Measurements from ENCODE around the gene ZNF436.

ZNF436 gene

DNA sequence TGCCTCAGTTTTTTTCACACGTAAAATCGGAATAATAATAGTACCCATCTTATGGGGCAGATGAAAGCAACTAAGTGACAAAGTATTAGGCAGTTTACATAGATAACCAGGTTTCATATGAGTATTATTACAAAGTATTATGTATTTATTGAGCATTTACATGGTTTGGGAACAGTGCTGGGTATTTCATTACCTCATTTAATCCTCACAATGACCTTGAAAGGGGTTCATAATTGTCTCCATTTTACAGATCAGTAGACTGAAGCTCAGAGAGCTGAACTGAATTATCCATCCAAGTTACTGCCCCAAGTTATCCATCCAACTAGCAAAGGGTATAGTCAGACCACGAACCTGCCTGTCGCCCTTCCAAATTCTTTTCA is 33.7 kb upstream of the ZNF436 start:
- no peaks in the 10 kb centered on the region for H3K36me3 ChIP-seq (ENCODE audit: insufficient read depth)
- H3K27me3 ChIP-seq (ENCODE audit: insufficient read depth, low read depth): no peaks in the 10 kb centered on the region
- H2AFZ ChIP-seq (ENCODE audit: low read depth): peak overlapping the region; percentile 63; the same call in 1 of the 2 replicates
- H3K4me3 ChIP-seq (IDR thresholded peaks at IDR 0.05; ENCODE audit: insufficient read depth, low read depth, low read length): no peak overlapping the region
- no peaks in the 10 kb centered on the region for H3K79me2 ChIP-seq (ENCODE audit: insufficient read depth, low read depth)
- peak overlapping the region; percentile 27; the same call in 1 of the 2 replicates for H3K4me2 ChIP-seq
- no peaks in the 10 kb centered on the region for H4K20me1 ChIP-seq (ENCODE audit: insufficient read depth)
- no peak overlapping the region for H3K9ac ChIP-seq
- TF ChIP-seq, protein P1, sequence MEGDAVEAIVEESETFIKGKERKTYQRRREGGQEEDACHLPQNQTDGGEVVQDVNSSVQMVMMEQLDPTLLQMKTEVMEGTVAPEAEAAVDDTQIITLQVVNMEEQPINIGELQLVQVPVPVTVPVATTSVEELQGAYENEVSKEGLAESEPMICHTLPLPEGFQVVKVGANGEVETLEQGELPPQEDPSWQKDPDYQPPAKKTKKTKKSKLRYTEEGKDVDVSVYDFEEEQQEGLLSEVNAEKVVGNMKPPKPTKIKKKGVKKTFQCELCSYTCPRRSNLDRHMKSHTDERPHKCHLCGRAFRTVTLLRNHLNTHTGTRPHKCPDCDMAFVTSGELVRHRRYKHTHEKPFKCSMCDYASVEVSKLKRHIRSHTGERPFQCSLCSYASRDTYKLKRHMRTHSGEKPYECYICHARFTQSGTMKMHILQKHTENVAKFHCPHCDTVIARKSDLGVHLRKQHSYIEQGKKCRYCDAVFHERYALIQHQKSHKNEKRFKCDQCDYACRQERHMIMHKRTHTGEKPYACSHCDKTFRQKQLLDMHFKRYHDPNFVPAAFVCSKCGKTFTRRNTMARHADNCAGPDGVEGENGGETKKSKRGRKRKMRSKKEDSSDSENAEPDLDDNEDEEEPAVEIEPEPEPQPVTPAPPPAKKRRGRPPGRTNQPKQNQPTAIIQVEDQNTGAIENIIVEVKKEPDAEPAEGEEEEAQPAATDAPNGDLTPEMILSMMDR (conservative IDR thresholded peaks at IDR 0.05; ENCODE audit: low read depth, low read length): no peak
- no peak overlapping the region for H3K27ac ChIP-seq
- peaks cover 5% of the 10 kb centered on the region for H3K4me1 ChIP-seq (ENCODE audit: low read depth, poor library complexity, severe bottlenecking)

DNA sequence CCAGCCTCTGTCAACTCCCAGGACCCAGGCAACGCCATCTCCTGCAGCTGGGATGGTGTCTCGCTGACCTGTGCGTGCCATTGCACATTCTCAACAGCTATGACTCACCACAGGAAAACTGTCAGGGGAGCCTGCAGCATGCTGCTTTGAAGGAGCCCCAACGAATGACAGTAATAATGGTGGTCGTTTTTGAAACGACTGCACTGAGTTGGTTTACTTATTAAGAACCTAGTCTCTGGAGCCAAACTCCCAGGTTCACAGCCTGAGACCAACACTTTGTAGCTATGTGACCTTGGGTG is 33.4 kb upstream of the ZNF436 start:
- H3K4me2 ChIP-seq: no peak overlapping the region
- no peak overlapping the region for H3K4me3 ChIP-seq (IDR thresholded peaks at IDR 0.05; ENCODE audit: insufficient read depth, low read depth, low read length)

DNA sequence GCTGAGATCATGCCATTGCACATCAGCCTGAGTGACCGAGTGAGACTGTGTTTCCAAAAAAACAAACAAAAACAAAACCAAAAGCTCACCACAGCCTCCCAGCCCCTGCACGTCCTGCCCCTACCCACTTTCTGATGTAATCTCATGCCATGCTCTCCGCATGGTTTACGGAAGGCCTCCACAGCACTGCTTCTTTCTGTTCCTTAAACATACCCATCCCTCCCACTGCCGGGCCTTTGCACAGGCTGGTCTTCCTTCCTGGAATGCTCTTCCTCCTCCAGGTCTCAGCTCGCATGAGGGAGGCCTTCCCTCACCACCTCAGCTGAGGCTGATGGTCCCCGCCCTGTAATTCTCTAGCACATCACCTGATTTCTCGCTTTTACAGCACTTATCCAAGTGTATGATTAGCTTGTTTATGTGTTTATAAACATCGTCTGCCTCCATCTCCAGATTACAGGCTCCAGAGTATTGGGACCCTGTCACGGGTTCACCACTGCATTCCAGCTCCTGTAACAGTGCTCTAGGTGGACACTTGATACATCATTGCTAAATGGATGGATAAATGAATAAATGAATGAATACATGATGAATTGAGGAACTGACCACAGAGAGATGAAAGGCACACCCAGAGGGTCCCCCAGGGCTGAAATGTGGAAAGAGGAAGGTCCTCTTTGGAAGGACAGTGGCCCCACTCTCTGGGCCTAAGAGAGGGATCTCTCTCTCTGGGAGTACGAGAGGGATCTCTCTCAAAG is 32.8 kb upstream of the ZNF436 start:
- Histone ChIP-seq H3K27ac (no peak overlapping the region), H2AFZ (ENCODE audit: low read depth) (no peak overlapping the region), H3K36me3 (ENCODE audit: insufficient read depth) (no peaks in the 10 kb centered on the region), H3K4me1 (ENCODE audit: low read depth, poor library complexity, severe bottlenecking) (peaks cover 5% of the 10 kb centered on the region), H3K79me2 (ENCODE audit: insufficient read depth, low read depth) (no peaks in the 10 kb centered on the region), H4K20me1 (ENCODE audit: insufficient read depth) (no peaks in the 10 kb centered on the region), H3K4me2 (no peak overlapping the region), H3K9ac (no peak overlapping the region), H3K27me3 (ENCODE audit: insufficient read depth, low read depth) (no peaks in the 10 kb centered on the region), H3K4me3 (IDR thresholded peaks at IDR 0.05; ENCODE audit: insufficient read depth, low read depth, low read length) (no peak overlapping the region)
- TF ChIP-seq, protein P1 (conservative IDR thresholded peaks at IDR 0.05; ENCODE audit: low read depth, low read length): no peak

More for the DNA sequence above, 33.4 kb upstream of the ZNF436 start:
- Histone ChIP-seq H3K27ac (no peak overlapping the region), H2AFZ (ENCODE audit: low read depth) (no peak overlapping the region), H3K36me3 (ENCODE audit: insufficient read depth) (no peaks in the 10 kb centered on the region), H3K4me1 (ENCODE audit: low read depth, poor library complexity, severe bottlenecking) (peaks cover 5% of the 10 kb centered on the region), H3K79me2 (ENCODE audit: insufficient read depth, low read depth) (no peaks in the 10 kb centered on the region), H3K27me3 (ENCODE audit: insufficient read depth, low read depth) (no peaks in the 10 kb centered on the region), H3K9ac (no peak overlapping the region), H4K20me1 (ENCODE audit: insufficient read depth) (no peaks in the 10 kb centered on the region)
- TF ChIP-seq, protein P1 (conservative IDR thresholded peaks at IDR 0.05; ENCODE audit: low read depth, low read length): no peak

DNA sequence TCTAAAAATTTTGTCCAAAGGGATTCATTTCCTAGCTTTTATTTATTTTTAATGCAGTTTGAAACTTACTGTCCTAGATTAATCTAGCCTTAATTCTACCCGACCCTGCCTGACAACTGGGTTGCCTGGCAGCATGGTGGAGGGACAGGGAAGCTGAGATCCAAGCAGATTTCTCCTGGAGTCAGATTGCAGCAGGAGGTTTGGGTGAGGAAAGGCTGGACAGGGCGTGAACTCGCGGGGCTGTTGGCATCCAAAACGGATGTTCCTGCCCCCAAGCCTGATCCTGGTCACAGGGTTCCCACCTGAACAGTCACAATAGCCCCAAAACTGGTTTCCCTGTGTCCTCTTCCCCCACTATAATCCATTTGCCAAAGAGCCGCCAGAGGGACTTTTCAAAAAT is 31.7 kb upstream of the ZNF436 start:
- Histone ChIP-seq H3K4me3 (IDR thresholded peaks at IDR 0.05; ENCODE audit: insufficient read depth, low read depth, low read length) (no peak overlapping the region), H3K27me3 (ENCODE audit: insufficient read depth, low read depth) (no peaks in the 10 kb centered on the region), H3K79me2 (ENCODE audit: insufficient read depth, low read depth) (no peaks in the 10 kb centered on the region), H3K4me2 (no peak overlapping the region), H3K27ac (no peak overlapping the region), H4K20me1 (ENCODE audit: insufficient read depth) (no peaks in the 10 kb centered on the region), H2AFZ (ENCODE audit: low read depth) (no peak overlapping the region), H3K36me3 (ENCODE audit: insufficient read depth) (no peaks in the 10 kb centered on the region), H3K4me1 (ENCODE audit: low read depth, poor library complexity, severe bottlenecking) (peaks cover 5% of the 10 kb centered on the region), H3K9ac (no peak overlapping the region)
- TF ChIP-seq, protein P1 (conservative IDR thresholded peaks at IDR 0.05; ENCODE audit: low read depth, low read length): no peak
